DOHH2 (cell line): ENCODE data around the gene ARID3A.

Source experiments
- CTCF ChIP-seq: fragments of 200-600 bp; sonication (generic); IDR thresholded peaks from one replicate; pipeline ENCODE4 v1.5.1; 2014; ENCODE audit warnings: antibody characterized with exemption, mild to moderate bottlenecking, low read depth, low read length; ENCODE audit not compliant: poor library complexity, severe bottlenecking
- EZH2phosphoT487 ChIP-seq: fragments of 200-600 bp; sonication (generic); IDR thresholded peaks from 2 replicates; pipeline ENCODE4 v1.6.1; 2017; ENCODE audit warnings: borderline replicate concordance, mild to moderate bottlenecking, antibody characterized with exemption, low read length, moderate library complexity, mixed read lengths

- TF ChIP-seq EZH2phosphoT487 = no peak
- no peak for TF ChIP-seq CTCF
These were observed 28.4 kb downstream of the ARID3A start for GRCh38 chr19:954272-954671.
